Fibroblast of lung (primary cell): ENCODE results near the gene SLC4A8. TPM values are rescaled to one million over a fixed set of nuclear protein-coding genes. Genes with fewer than 3 reads are reported as not detected.

Source experiments
- DNase-seq, 2 donors: peaks; one replicate each; pipeline versions ENCODE4 v3.0.0 to v3.0.0-alpha.2; 2010; ENCODE audit warnings: low read depth in 2 of 2
- H2AFZ ChIP-seq: 2 replicates; pipeline ENCODE4 v1.5.1; 2012; ENCODE audit warnings: low read length, control low read depth, inconsistent platforms
- H3K27ac ChIP-seq: 2 replicates; pipeline ENCODE4 v1.5.1; 2011; ENCODE audit warnings: low read length, control low read depth; ENCODE audit not compliant: insufficient read depth
- H3K27me3 ChIP-seq: 2 replicates; pipeline ENCODE4 v1.5.1; 2011; ENCODE audit warnings: mild to moderate bottlenecking, low read length; ENCODE audit not compliant: control insufficient read depth, insufficient read depth
- H3K36me3 ChIP-seq: 2 replicates; pipeline ENCODE4 v1.5.1; 2011; ENCODE audit warnings: low read length; ENCODE audit not compliant: control insufficient read depth, insufficient read depth
- H3K4me1 ChIP-seq: 2 replicates; pipeline ENCODE4 v1.5.1; 2011; ENCODE audit warnings: low read length; ENCODE audit not compliant: control insufficient read depth, insufficient read depth; ENCODE audit errors: extremely low read depth
- H3K4me2 ChIP-seq: 2 replicates; pipeline ENCODE4 v1.5.1; 2011; ENCODE audit warnings: low read length, control low read depth; ENCODE audit not compliant: insufficient read depth; ENCODE audit errors: extremely low read depth
- H3K4me3 ChIP-seq, 4 experiments: fragments of 200-600 bp in 1 of 4; sonication (generic) in 1 of 4; replicated peaks in 1 of 4; 2 replicates each; pipeline ENCODE4 v1.5.1; 2011 to 2016; ENCODE audit warnings: low read length in 4 of 4, low read depth in 3 of 4, mild to moderate bottlenecking in 3 of 4, control low read depth in 2 of 4, inconsistent platforms in 1 of 4, mixed read lengths in 1 of 4; ENCODE audit not compliant: insufficient read depth in 1 of 4; ENCODE audit errors: control extremely low read depth in 1 of 4
- H3K79me2 ChIP-seq: 2 replicates; pipeline ENCODE4 v1.5.1; 2012; ENCODE audit warnings: mild to moderate bottlenecking, low read length, inconsistent platforms; ENCODE audit not compliant: control insufficient read depth, insufficient read depth
- H3K9ac ChIP-seq: 2 replicates; pipeline ENCODE4 v1.5.1; 2011; ENCODE audit warnings: mild to moderate bottlenecking, low read length, control low read depth; ENCODE audit not compliant: insufficient read depth
- H3K9me3 ChIP-seq: 2 replicates; pipeline ENCODE4 v1.5.1; 2012; ENCODE audit warnings: low read depth, low read length; ENCODE audit not compliant: control insufficient read depth, insufficient read depth
- H4K20me1 ChIP-seq: 2 replicates; pipeline ENCODE4 v1.5.1; 2011; ENCODE audit warnings: low read length; ENCODE audit not compliant: control insufficient read depth, insufficient read depth; ENCODE audit errors: extremely low read depth
- EZH2 ChIP-seq: IDR thresholded peaks from 2 replicates; pipeline ENCODE4 v1.5.1; 2012; ENCODE audit warnings: low read length, control low read depth, mild to moderate bottlenecking; ENCODE audit errors: missing control alignments
- polyA plus RNA-seq, 2 donors: library from polyadenylated mRNA; depleted of rRNA in 1 of 2; stranded (reverse) in 1 of 2; unstranded in 1 of 2; fragments of >200 nt; gene quantifications; 2 replicates each; pipeline ENCODE4 v1.2.1, GENCODE V29; 2011 to 2012; ENCODE audit warnings: missing spikeins in 1 of 2
- total RNA-seq: library from RNA; depleted of rRNA; stranded (reverse); fragments of >200 nt; gene quantifications from 2 replicates; pipeline ENCODE4 v1.2.1, GENCODE V29; 2014
- TF ChIP-seq, protein P1 (sequence below), 2 donors: IDR thresholded peaks in 1 of 2; conservative IDR thresholded peaks in 1 of 2; 1 replicate in 1 of 2; 2 replicates in 1 of 2; pipeline ENCODE4 v1.5.1; 2011 to 2012; ENCODE audit warnings: low read length in 2 of 2, control low read depth in 1 of 2, inconsistent platforms in 1 of 2, low read depth in 1 of 2, mild to moderate bottlenecking in 1 of 2

SLC4A8 gene
- total and polyA plus RNA-seq, 2 donors (not counting 1 experiment from before 2014, with no cell fraction given): 4.9 to 7.3 TPM

DNA sequence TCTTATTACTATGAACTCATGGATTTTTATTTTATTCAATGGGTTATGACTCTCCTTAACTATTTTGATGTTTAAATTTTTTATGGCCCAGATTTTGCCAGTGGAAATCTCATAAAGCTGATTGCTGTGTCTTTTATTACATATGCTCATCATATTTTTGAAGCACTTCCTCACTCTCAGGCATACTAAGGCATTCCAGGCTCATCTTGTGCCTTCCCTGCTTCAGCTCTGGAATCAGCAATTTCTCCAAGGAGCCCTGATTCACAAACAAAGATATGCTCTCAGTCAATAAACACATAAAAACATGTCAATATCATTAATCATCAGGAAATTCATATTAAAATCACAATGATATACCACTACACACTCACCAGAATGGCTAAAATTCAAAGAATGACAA lies 121.5 kb downstream of the SLC4A8 start:
- no peak for TF ChIP-seq EZH2
- TF ChIP-seq, protein P1, sequence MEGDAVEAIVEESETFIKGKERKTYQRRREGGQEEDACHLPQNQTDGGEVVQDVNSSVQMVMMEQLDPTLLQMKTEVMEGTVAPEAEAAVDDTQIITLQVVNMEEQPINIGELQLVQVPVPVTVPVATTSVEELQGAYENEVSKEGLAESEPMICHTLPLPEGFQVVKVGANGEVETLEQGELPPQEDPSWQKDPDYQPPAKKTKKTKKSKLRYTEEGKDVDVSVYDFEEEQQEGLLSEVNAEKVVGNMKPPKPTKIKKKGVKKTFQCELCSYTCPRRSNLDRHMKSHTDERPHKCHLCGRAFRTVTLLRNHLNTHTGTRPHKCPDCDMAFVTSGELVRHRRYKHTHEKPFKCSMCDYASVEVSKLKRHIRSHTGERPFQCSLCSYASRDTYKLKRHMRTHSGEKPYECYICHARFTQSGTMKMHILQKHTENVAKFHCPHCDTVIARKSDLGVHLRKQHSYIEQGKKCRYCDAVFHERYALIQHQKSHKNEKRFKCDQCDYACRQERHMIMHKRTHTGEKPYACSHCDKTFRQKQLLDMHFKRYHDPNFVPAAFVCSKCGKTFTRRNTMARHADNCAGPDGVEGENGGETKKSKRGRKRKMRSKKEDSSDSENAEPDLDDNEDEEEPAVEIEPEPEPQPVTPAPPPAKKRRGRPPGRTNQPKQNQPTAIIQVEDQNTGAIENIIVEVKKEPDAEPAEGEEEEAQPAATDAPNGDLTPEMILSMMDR (conservative IDR thresholded peaks at IDR 0.05 in 1 of 2, IDR thresholded peaks at IDR 0.05 in 1 of 2; ENCODE audit: low read depth in 1 of 2, low read length in 2 of 2): no peak
- Histone ChIP-seq H3K27ac (no peak overlapping the region), H3K9me3 (no peaks in the 10 kb centered on the region), H3K36me3 (no peaks in the 10 kb centered on the region), H3K4me1 (no peaks in the 10 kb centered on the region), H3K79me2 (no peaks in the 10 kb centered on the region), H3K27me3 (no peaks in the 10 kb centered on the region), H4K20me1 (no peaks in the 10 kb centered on the region), H3K4me2 (no peak overlapping the region), H3K9ac (no peak overlapping the region), H2AFZ (no peak overlapping the region), H3K4me3 (no peak overlapping the region)
- DNase-seq: no peak

DNA sequence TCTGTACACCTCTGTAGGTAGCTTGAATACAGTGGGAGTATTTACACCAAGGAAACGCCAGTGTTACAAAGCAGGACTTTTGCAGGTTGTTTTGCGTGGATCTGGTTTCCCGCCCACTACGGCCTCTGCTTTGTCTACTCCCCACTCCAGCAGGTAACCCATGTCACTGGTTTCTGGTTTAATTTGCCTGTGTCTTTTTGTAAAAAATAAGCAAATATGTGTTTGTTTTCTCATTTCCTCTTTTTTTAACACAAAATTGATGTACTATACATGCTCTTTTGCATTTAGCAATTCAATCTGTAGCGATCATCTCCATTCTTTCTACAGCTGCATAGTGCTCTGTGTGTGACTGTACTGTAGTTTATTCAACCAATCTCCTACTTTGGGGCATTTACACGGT lies 123.0 kb downstream of the SLC4A8 start:
- H3K4me3 ChIP-seq: no peak overlapping the region
- no peak overlapping the region for H3K9ac ChIP-seq
- H3K27ac ChIP-seq: no peak overlapping the region
- no peaks in the 10 kb centered on the region for H3K79me2 ChIP-seq
- no peaks in the 10 kb centered on the region for H3K27me3 ChIP-seq
- DNase-seq: no peak
- no peak for TF ChIP-seq EZH2
- TF ChIP-seq, protein P1 (conservative IDR thresholded peaks at IDR 0.05 in 1 of 2, IDR thresholded peaks at IDR 0.05 in 1 of 2; ENCODE audit: low read depth in 1 of 2, low read length in 2 of 2): no peak
- no peaks in the 10 kb centered on the region for H3K4me1 ChIP-seq
- no peaks in the 10 kb centered on the region for H4K20me1 ChIP-seq
- no peak overlapping the region for H3K4me2 ChIP-seq
- H3K36me3 ChIP-seq: no peaks in the 10 kb centered on the region
- H2AFZ ChIP-seq: no peak overlapping the region
- no peaks in the 10 kb centered on the region for H3K9me3 ChIP-seq

DNA sequence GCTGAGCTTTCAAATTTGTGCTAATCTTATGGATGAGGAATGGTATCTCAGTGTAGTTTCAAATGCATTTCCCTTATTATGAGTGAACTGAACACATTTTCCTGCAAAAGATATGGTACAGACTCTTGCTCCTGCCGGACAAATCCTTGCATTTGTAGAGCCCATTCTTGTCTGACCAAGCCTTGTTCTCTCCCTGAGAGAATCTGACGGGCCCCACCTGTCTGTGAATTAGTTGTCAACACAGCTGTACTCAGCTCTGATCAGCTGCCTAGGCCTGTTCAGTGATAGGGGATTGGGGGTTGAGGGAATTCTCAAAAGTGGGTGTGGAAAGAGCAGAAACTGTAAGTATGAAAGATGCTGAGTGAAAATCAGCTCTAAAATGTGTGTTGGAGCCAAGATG lies 123.6 kb downstream of the SLC4A8 start:
- H3K4me2 ChIP-seq: no peak overlapping the region
- no peak overlapping the region for H2AFZ ChIP-seq
- no peaks in the 10 kb centered on the region for H3K9me3 ChIP-seq
- H3K4me3 ChIP-seq: no peak overlapping the region
- no peak for DNase-seq
- no peaks in the 10 kb centered on the region for H4K20me1 ChIP-seq
- H3K9ac ChIP-seq: no peak overlapping the region
- TF ChIP-seq EZH2: no peak
- TF ChIP-seq, protein P1 (conservative IDR thresholded peaks at IDR 0.05 in 1 of 2, IDR thresholded peaks at IDR 0.05 in 1 of 2; ENCODE audit: low read depth in 1 of 2, low read length in 2 of 2): no peak
- no peaks in the 10 kb centered on the region for H3K36me3 ChIP-seq
- no peak overlapping the region for H3K27ac ChIP-seq
- H3K79me2 ChIP-seq: no peaks in the 10 kb centered on the region
- no peaks in the 10 kb centered on the region for H3K4me1 ChIP-seq
- H3K27me3 ChIP-seq: no peaks in the 10 kb centered on the region
